C4-2B (cell line): ENCODE data around the gene RMI1.

Experiments used
- ZFX ChIP-seq: fragments of 450-650 bp; IDR thresholded peaks from 2 replicates; pipeline ENCODE4 v1.6.1; 2017
- TF ChIP-seq, protein P1 (sequence below): fragments of 450-650 bp; conservative IDR thresholded peaks from 2 replicates; pipeline ENCODE4 v1.5.1; 2017; ENCODE audit warnings: mild to moderate bottlenecking

DNA sequence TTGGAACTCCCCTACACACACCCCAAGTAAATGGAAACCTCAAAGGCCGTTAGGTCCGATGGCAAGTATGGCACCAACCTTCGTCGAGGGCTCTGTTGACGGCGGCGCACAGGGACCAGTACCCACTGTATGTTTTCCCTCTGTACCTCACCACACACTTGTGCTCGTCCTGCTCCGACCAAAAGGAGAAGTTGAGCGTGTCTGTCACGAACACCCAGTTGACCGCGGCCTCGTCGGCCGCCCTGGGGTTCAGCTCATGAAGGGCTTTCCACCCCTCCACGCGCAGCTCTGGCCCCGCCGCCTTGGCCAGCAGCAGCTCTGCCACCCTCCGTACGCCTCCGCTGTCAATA is 24.5 kb upstream of the RMI1 start:
- TF ChIP-seq, protein P1, sequence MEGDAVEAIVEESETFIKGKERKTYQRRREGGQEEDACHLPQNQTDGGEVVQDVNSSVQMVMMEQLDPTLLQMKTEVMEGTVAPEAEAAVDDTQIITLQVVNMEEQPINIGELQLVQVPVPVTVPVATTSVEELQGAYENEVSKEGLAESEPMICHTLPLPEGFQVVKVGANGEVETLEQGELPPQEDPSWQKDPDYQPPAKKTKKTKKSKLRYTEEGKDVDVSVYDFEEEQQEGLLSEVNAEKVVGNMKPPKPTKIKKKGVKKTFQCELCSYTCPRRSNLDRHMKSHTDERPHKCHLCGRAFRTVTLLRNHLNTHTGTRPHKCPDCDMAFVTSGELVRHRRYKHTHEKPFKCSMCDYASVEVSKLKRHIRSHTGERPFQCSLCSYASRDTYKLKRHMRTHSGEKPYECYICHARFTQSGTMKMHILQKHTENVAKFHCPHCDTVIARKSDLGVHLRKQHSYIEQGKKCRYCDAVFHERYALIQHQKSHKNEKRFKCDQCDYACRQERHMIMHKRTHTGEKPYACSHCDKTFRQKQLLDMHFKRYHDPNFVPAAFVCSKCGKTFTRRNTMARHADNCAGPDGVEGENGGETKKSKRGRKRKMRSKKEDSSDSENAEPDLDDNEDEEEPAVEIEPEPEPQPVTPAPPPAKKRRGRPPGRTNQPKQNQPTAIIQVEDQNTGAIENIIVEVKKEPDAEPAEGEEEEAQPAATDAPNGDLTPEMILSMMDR: no peak
- no peak for TF ChIP-seq ZFX
